HG03575 (cell line): ENCODE results near the gene TMSB4X.
"Not testable (repeated sequence)": the region's sequence is repeated elsewhere in the genome, so short reads cannot be mapped to it uniquely, and the experiment has no call there.

Source experiments
- ATAC-seq: cut with Tn5 transposase; IDR thresholded peaks from one replicate; pipeline ENCODE4 v1.9.1; 2021; ENCODE audit not compliant: unreplicated experiment, insufficient number of reproducible peaks, low FRiP score; ENCODE audit errors: extremely low read depth

The TMSB4X gene

DNA sequence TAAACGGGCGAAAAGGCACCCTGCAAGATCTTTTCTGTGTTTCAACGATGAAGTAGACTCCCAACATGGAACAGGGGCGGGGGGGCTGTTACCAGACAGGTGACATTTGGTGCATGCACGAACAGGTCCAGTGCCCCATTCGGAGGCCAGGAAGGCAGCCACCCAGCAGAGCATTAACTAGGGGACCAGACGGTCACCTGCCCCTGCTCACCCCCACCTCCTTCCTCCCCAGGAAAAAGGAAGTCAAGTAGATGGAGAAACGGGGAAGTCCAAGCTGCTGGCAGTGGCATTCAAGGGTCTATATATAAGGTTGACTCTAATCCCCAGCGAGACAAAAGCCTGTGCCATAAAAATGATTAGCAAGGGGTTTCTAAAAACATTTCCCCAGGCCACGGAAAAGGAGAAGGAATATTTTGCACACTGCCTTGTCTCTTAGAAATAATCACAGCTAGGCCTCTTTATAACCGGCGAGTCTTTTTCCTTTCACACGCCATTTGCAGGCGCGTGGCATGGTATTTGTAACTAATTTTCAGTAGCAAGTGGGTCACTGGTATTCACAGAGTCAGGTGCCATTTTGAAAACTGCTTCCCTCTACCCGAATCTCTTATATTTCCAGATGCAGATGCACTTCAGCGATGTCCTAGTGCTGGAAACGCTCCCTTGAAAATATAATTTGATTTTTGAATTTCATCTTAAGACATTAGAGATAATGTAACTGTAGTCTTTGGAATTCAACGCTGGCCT is 1.2 kb upstream of the TMSB4X start:
- ATAC-seq: no peak

DNA sequence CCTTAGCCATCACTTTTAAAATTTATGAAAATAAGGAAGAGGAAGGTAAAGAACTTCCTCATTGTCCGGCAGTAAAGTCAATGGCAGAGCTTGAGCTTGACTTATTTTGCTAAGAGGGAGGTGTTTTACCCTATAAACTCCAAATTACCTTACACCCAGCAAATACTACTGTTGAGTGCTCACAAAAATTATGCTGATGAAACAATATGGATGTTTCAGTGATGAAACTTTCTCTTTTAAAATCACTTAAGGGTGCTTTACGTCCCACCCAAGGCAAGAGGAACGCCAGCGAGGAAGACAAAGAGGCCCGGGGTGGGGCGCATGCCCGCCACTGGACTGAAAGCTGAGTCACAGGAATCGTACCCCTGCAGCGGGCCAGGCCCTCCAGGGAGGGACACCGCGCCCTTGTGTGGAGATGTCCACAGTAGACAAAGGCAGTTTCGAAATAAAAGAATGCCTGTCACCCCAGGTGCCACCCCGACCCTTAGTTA is 560 bp upstream of the TMSB4X start:
- no peak for ATAC-seq

DNA sequence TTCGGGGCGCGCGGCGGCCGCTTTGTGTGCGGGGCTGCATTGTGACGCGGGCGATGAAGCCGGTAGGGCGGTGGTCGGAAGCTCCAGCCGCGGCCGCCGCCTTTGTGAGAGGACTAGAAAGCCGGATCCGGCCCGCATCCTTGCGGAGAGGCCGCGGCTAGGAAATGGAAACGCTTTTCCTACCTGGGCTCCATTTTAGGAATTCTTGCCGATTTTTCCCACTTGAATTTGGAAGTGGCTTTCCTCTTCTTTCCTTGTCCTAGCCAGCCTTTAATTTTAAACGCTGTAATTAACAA is 708 bp downstream of the TMSB4X start:
- no peak for ATAC-seq

DNA sequence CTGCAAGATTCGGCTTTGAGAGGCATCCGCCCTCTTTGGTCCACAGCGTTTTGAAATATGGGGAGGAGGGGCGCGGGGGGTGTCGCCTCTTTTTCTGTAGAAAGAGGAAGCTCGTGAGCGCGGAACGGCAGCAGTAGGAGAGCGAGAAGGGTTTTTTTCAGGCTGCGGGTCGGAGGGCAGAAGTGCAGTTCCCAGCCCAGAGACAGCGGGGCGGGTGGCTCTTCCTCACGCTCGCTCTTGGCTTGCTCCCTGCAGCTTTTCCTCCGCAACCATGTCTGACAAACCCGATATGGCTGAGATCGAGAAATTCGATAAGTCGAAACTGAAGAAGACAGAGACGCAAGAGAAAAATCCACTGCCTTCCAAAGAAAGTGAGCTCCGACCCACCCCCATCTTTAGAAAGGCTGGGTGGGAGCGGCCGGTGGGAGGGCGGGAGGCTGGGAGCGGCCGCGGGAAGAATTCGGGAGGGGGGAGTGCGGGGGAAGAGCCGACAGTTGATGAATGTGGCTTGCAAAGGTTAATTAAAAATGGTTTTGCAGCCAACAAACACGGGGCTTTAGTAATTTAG is 1.2 kb downstream of the TMSB4X start:
- ATAC-seq: no peak

DNA sequence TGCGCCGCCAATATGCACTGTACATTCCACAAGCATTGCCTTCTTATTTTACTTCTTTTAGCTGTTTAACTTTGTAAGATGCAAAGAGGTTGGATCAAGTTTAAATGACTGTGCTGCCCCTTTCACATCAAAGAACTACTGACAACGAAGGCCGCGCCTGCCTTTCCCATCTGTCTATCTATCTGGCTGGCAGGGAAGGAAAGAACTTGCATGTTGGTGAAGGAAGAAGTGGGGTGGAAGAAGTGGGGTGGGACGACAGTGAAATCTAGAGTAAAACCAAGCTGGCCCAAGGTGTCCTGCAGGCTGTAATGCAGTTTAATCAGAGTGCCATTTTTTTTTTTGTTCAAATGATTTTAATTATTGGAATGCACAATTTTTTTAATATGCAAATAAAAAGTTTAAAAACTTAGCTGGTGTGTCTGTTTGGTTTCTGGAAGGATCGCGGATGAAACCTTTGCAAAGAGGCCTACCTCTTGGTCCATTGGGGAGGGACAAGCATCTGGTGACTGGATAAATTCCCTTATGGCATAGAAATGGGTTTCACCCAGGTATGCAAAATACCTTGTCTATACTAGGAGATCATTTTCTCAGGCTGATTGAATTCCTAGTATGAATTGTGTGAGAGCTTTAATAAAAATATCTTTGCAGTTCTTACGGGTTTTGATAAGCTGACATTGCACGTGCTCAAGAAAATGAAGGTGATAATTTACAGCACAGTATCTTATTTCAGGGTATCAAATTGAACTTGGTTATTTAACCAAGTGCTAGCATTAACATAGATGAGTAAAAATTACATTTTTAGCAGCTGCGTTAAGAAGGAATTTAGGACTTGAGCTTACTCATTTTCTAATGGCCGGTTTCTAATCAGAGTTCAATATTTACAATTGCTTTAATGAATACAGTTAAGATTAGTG is 2.2 kb downstream of the TMSB4X start:
- not testable (repeated sequence) for ATAC-seq

DNA sequence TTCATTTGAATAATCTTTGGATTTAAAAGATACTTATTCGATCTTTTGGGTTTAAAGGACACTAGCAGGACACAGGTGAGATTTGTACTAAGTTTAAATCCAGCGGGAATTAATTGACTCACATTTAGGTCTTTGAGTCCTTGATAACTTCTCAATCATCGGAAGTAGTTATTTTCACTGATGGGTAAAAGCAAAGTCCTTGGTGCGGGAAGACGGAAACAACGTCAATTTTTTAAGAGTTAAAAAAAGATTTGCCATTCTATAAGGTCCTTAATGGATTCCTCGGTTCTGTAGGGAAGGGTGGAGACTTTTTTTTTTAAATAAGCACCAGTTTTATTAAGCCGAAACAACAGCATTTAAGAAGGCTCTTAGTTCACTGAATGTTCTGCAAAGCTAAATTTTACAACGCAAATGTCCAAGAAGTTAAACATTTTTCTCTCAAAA is 2.9 kb downstream of the TMSB4X start:
- peak; percentile 3 for ATAC-seq

DNA sequence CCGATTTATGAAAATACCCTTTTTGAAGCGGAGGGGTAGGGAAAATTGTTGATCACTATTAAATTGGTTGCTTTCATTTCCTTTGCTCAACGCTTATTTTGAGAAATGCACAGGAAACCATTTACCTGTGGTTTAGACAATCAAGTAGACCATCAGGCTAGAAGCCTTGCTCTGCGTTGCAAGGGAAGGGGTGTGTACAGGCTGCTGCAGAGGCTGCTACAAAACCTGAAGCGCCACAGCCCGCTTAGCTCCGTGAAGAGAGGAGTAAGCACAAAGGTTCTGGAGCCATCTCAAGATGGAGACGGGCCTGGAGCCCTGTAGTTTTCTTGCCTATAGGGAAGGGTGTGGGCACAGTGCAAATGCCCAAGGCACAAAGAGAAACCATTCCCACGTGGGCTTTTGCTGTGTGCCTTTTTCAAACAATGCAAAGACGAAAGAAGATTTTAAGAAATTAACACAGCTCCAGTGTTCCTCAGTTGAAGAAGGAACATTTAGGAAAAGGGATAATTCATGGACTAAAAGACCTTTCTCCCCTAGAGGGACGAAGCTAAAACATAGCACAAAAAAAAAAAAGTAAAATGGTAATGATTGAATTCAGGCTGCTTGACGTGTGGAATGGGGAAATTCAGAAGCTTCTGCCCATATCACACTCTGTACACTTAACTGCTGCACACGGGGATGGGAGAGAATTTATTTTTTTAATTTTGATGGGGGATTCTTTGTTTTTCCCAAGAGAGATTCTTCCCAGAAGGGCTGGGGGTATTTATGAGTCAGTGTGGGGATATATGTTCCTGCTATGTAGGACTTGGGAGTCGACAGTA is 3.5 kb downstream of the TMSB4X start:
- ATAC-seq: peak; percentile 36

DNA sequence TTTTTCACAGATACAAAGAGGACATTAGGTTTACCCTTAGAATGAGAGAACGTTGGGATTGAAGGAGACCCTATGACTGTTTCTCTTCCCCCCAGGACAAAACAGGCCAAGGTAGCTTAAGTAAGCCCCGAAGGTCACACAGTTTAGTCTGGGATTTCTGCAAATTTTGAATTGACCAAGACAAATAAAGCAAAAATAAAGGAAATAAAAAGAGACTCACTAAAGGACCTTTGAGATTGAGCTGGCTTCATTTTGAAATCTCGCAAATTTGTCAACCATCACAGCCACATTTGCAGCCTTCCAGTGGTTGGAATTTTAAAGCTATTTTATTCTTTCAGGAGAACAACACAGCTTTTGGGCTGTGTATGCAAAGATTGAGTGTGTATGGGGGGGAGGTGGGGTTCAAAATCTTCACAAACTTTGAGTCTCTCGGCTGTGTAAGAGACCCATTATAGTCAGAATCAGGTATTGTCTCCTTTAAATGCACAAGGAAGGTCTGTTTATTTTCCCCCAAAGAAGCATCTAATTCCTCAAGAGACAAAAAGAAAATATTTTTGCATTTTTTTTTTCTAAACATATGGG is 4.2 kb downstream of the TMSB4X start:
- ATAC-seq: no peak

DNA sequence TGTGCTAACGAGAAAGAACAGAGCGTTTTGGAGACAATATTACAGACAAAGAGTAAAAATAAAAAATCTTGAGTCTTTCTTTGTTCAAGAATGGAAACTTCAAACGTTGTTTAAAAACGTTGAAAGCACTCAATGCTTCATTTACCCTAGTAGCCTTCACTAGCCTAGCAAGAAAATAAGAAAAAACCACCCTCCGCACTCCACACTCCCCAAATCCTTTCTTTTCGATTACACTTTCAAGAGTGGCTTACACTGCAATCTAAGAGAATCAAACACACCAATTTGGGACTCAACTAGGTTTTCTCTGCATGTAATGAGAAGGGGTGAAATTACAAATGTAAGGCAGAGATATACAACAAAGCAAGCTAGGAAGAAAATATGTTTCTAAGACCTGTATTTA is 4.7 kb downstream of the TMSB4X start:
- ATAC-seq: no peak

DNA sequence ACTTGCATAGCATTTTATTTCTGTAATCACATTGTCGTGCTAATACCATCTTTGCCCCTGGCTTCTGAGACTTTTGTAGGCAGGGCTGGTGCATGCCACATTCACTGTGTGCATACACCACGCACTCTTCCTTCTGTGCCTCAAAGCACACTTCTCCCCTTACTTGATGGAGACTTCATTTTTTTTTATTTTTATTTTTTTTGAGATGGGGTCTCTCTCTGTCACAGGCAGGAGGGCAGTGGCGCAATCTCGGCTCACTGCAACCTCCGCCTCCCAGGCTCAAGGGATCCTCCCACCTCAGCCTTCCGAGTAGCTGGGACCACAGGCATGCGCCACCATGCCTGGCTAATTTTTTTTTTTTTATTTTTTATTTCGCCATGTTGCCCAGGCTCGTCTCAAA is 5.1 kb downstream of the TMSB4X start:
- ATAC-seq: not testable (repeated sequence)

DNA sequence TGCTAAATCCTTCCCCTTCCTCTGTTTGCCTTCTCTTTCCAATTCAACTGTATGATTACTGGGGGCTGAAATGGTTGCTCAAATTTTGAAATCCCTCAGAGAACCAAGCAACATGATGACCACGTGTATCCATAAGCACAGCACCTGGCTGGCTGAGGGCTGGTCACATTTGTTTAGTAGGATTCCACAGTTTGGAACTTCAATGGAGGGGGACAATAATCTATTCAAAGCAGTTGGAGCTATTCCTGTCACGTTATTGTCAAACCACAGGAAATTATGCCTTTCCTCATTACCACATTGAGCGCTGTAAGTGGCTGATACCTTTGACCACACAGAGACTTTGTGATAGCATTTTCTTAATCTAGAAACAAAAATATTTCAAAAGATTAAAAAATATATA is 7.0 kb downstream of the TMSB4X start:
- no peak for ATAC-seq

DNA sequence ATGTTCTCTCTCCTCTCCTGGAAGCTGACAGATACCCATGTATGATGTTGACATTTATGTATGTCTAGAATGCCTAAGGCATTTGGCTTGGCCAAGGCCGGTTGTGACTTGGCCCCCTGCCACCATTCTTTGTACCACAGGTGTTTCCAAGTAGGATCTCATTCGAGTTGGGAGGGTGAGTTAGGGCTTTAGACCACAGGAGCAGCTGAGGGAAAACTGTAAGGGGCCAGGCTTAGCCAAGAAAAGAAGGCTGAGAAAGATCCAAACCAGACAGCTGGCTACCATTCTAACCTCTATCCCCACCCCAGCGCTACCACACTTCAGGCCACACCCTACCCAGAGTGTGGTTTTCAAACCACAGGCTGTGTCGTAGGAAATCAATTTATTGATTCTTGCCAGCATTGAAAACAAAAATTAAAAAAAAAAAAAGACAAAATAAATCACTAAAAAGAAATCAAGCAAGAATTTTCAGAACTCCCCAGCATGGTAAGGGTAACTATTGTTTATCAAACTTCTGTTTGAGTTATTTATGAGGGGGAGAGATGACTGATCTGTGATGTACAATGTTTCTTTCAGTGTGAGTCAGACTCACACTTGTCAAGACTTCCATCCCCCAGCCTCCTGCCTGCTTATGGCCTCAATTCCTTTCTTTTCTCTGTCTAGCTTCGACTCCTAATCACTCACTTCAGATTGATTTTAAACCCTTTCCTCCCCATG is 9.9 kb downstream of the TMSB4X start:
- peak; percentile 63 for ATAC-seq

DNA sequence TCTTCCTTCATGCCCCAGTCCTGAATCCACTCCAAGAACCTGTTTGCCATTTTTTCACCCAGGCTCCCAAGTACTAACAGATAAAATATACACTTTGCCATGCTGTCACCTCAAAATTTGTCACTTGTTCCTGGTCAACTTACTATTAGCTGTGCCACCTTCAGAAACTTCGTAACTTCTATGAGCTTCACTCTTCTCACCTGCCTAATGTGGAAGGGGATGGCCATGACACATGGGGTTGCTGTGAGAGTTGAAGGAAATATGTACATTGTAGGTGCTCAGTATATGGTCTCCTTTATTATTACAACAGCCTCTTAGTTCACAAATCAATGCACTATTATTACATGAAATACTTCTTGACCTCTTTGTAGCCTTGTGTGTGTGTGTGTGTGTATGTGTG is 10.4 kb downstream of the TMSB4X start:
- no peak for ATAC-seq

DNA sequence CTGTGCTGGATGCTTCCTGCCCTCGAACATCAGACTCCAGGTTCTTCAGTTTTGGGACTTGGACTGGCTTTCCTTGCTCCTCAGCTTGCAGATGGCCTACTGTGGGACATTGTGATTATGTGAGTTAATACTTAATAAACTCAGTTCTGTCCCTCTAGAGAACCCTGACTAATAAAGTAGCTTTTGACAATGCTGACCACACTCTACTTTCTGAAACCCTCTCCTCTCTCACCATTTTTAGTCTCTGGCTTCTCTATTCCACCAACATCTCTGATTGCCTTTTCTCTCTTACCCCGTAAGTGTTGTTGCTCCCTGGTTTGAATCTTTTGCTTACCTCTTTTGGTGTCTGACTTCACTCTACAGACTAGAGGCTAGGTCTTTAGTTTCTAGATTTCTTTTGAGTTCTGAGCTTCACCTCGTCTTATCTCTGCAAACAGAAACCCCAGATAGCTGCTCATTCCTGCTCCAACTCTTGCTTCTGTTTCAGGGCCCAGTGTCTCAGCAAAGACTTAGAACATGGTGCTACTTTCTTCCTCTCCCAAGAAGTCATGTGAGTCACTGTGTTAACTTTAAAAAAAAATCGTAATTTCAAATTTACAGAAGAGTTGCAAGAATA is 11.4 kb downstream of the TMSB4X start:
- ATAC-seq: no peak

DNA sequence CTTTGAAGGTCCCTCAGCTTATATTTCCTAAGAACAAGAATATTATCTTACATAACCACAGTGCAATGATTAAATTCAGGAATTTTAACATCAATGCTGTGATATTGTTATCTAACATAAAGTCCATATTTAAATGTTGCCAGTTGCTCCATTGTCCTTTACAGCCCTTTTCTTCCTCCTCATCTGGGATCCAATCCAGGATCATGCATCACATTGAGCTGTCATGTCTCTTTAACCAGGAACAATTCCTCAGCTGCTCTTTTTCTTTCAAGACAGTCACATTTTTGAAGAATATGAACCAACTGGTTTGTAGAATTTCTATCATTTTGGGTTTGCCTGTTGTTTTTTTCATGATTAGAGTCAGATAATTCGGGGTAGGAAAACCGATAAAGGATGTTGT is 12.0 kb downstream of the TMSB4X start:
- ATAC-seq: no peak

DNA sequence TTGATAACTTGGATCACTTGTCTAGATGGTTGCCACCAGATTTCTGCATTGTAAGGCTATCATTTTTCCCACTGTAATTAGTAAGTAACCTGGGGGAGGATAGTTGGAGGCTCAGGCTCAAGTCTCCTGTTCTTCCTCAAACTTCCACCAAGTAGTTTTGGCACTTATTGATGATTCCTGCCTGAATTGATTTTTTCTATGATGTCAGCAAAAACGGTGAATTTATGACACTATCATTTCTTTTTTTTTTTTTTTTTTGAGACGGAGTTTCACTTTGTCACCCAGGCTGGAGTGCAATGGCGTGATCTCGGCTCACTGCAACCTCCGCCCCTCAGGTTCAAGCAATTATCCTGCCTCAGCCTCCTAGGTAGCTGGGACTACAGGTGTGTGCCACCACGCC is 12.4 kb downstream of the TMSB4X start:
- ATAC-seq: no peak

DNA sequence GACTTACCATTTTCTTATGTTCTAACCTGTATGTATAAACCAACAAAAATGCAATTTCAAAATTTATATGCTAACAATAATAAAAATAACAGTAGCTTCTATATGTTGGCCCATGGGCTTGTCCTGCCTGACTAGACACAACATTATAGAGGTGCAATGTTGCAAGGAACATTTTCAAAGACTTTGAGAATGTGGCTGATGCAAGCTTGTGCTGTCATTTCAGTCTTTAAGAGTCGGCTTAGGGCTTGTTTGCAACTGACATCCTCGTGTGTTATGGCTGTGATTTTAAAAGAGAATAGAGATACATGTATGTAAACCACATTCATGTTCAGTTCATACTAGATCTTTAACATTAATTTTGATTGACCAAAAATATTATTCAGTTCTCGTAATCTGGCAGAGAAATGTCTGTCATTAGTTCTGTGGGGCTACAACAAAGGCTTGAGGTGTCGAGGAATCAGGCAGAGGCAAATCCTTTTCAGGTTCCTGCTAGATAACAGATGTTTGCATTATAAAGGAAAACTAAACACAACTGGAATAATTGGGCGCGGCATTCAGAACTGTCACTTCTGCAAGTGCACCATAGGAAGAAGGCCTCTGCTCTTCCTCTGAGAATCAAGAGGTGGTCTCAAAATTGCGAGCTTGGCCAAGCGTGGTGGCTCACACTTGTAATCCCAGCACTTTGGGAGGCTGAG is 13.1 kb downstream of the TMSB4X start:
- ATAC-seq: no peak
